ENCODE results near the gene ARFGEF2. TPM values are rescaled to one million over a fixed set of nuclear protein-coding genes. Genes with fewer than 3 reads are reported as not detected.
"Not testable (repeated sequence)": the region's sequence is repeated elsewhere in the genome, so short reads cannot be mapped to it uniquely, and the experiment has no call there.

Gene ARFGEF2
- total RNA-seq, 2 donors from 2014 or later = 31.5 to 46.5 TPM

DNA sequence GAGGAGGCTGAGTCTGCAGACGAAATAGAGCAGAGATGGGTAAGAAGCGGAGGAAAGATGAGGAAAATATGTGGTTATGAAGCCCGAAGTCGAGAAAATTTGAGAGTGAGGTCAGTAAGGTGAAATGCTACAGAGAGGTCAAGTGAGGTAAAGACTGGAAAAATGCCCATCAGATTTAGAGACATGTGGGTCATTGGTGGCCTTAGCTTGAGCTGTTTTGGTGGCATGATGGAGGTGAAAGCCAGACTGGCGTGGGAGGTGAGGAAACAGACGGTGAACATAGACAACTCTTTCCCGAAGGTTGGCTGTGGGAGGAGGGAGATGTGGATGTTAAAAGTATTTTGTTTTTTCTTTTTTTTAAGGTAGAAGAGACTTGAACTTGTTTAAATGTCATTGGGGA, 9.4 kb downstream of the ARFGEF2 start:
- no peak for TF ChIP-seq CTCF (IDR thresholded peaks at IDR 0.05)
- Histone ChIP-seq H3K4me1 (peaks cover 0 to 62% of the 10 kb centered on the region in 2 donors), H3K9me3 (no peaks in the 10 kb centered on the region), H3K4me3 (no peak overlapping the region), H3K27me3 (no peaks in the 10 kb centered on the region), H3K27ac (peak overlapping the region; percentile 43 to 91), H3K36me3 (no peaks in the 10 kb centered on the region)
- no peak for DNase-seq (ENCODE audit: low spot score)

DNA sequence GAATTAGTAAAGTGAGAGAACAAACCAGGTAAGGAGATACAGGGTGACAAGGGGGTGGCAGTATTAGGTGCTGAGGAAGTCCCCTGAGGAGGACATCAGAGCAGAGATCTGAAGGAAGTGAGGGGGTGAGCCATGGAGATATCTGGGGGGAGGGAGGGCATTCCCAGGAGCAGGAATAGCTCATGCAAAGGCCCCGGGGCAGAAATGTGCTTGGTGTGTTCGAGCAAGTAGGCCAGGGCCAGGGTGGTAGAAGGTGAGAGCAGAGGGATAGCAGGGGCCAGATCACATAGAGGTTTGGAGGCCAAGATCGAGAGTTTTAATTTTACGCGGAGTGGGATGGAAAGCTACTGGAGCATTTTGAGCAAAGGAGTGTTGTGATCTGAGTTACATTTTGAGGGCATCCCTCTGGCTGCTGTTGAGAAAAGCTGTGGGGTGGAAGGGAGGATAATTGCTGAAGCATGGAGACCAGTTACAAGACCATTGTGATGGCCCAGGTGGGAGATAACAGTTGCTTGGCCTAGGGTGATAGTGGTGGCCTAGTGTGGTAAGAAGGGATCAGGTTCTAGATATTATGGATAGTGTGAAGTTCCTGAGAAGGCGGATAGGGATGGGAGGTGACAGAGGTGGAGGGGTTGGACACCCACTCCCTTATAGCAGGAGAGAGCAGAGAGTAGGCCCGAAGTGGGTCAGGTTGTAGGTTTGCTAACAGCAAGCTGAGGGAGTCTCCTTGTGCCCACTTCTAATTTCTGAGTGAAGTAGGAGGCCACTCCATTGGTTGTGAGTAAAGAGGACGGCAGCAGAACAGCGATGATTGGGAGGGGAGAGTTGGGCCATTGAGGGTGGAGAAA, 10.2 kb downstream of the ARFGEF2 start:
- H3K27me3 ChIP-seq = no peaks in the 10 kb centered on the region
- no peak for TF ChIP-seq CTCF (IDR thresholded peaks at IDR 0.05)
- H3K4me1 ChIP-seq = peaks cover 0 to 55% of the 10 kb centered on the region in 2 donors
- H3K36me3 ChIP-seq = no peaks in the 10 kb centered on the region
- H3K9me3 ChIP-seq = no peaks in the 10 kb centered on the region
- DNase-seq (ENCODE audit: low spot score) = no peak
- no peak overlapping the region for H3K4me3 ChIP-seq
- H3K27ac ChIP-seq = peak overlapping the region; percentile 43 to 91

DNA sequence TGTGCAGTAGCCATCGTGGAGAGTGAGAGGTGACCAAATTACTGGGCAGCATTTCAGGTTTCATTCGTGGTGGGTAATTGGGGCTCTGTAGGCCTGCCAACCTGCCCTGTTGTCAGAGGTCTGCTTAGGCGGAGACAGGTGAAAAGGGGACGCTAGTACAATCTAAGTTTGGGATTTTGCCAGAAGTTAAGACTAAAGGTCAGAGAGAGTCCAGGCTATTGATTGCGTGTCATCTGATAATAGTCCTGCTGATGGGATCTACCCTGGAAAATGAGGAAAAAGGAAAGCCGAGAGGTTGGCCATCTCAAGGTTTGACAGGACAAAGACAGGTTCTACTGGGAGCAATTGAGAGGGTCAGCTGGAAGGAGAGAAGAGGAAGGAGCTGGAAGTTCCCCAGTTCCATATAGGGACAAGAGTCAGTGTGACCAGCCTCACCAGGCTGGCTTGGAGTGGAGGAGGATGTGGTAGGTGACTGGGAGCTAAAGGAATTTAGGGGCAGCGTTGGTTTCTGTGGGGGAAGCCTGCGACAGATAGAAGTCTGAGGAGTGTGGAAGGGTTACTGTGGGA, 10.9 kb downstream of the ARFGEF2 start:
- Histone ChIP-seq H3K27me3 (no peaks in the 10 kb centered on the region), H3K4me1 (peaks cover 0 to 54% of the 10 kb centered on the region in 2 donors), H3K27ac (peak overlapping the region; percentile 43 to 56), H3K36me3 (no peaks in the 10 kb centered on the region), H3K4me3 (no peak overlapping the region), H3K9me3 (no peaks in the 10 kb centered on the region)
- DNase-seq (ENCODE audit: low spot score) = no peak
- no peak for TF ChIP-seq CTCF (IDR thresholded peaks at IDR 0.05)

DNA sequence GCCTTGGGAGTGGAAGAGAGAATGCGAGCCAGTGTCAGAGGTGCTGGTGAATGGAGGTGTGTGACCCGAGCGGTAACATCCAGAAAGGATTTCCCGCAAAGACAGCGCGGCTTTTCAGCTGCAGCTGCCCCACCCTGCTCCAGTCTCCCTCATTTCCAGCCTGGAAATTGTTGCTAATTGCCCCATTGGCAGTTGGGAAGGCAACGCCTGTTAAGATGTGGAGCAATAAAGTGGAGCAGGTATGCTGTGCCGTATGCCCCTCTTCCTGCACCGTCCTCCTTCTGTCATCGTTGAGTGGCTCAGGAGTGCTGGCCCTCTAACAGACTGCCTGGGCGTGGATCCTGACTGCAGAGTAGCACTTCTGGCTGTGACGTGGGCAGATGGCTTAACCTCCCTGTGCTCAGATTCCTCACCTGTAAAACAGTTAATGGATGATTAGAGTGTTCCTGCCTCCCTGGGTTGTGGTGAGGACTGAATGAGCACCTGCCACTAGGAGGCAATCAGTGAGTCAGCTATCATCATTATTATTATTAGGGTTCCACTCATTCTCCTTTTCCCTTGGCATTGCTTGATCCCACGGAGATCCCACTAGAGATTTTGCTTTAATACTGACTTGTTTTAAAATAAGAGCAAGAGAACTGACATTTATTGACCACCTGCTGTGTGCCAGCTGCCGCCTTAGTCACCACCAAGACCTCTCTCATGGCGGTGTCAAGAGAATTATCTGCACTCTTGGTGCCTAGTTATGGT, 11.7 kb downstream of the ARFGEF2 start:
- H3K9me3 ChIP-seq = no peaks in the 10 kb centered on the region
- DNase-seq (ENCODE audit: low spot score) = no peak
- peaks cover 0 to 61% of the 10 kb centered on the region in 2 donors for H3K4me1 ChIP-seq
- H3K4me3 ChIP-seq = no peak overlapping the region
- peak overlapping the region; percentile 43 to 56 for H3K27ac ChIP-seq
- H3K27me3 ChIP-seq = no peaks in the 10 kb centered on the region
- no peak for TF ChIP-seq CTCF (IDR thresholded peaks at IDR 0.05)
- no peaks in the 10 kb centered on the region for H3K36me3 ChIP-seq

DNA sequence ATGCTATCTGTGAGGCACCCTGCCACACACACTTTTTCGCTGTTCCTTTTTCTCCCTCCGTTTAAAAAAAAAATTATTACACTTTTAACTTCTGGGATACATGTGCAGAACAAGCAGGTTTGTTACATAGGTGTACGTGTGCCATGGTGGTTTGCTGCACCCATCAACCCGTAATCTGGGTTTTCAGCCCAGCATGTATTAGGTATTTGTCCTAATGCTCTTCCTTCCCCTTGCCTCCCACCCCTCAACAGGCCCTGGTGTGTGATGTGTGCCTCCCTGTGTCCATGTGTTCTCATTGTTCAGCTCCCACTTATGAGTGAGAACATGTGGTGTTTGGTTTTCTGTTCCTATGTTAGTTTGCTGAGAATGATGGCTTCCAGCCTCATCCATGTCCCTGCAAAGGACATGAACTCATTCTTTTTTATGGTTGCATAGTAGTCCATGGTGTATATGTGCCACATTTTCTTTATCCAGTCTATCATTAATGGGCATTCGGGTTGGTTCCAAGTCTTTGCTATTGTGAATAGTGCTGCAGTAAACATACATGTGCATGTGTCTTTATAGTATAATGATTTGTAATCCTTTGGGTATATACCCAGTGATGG, 12.9 kb downstream of the ARFGEF2 start:
- not testable (repeated sequence) for DNase-seq (ENCODE audit: low spot score); H3K27ac ChIP-seq; H3K9me3 ChIP-seq; H3K36me3 ChIP-seq; H3K27me3 ChIP-seq; H3K4me3 ChIP-seq
- H3K4me1 ChIP-seq = peaks cover 0 to 59% of the 10 kb centered on the region in 2 donors

GRCh38 chr20:48934966-48935365, 13.5 kb downstream of the ARFGEF2 start:
- H3K4me1 ChIP-seq = peaks cover 0 to 59% of the 10 kb centered on the region in 2 donors
- H3K36me3 ChIP-seq; H3K4me3 ChIP-seq; H3K9me3 ChIP-seq; H3K27ac ChIP-seq; H3K27me3 ChIP-seq; DNase-seq (ENCODE audit: low spot score): not testable (repeated sequence)

DNA sequence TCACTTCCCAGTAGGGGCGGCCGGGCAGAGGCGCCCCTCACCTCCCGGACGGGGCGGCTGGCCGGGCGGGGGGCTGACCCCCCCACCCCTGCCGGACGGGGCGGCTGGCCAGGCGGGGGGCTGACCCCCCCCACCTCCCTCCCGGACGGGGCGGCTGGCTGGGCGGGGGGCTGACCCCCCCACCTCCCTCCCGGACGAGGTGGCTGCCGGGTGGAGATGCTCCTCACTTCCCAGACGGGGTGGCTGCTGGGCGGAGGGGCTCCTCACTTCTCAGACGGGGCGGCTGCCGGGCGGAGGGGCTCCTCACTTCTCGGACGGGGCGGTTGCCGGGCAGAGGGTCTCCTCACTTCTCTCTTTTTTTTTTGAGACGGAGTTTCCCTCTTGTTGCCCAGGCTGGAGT, 14.7 kb downstream of the ARFGEF2 start:
- H3K4me1 ChIP-seq = peaks cover 0 to 58% of the 10 kb centered on the region in 2 donors
- not testable (repeated sequence) for H3K36me3 ChIP-seq; H3K27ac ChIP-seq; H3K9me3 ChIP-seq; DNase-seq (ENCODE audit: low spot score); H3K27me3 ChIP-seq; H3K4me3 ChIP-seq
